ENCODE data around the gene OSBPL9.

GRCh38 chr1:51623025-51623424, 6.1 kb downstream of the OSBPL9 start:
- TF ChIP-seq EZH2 (IDR thresholded peaks at IDR 0.05; ENCODE audit: insufficient read depth, poor library complexity, severe bottlenecking) = no peak
- TF ChIP-seq EZH2phosphoT487 (IDR thresholded peaks at IDR 0.05; ENCODE audit: insufficient read depth, low read depth) = no peak
